Ishikawa (cell line): ENCODE measurements around the gene SLC27A4.

Experiments
- CEBPB ChIP-seq: IDR thresholded peaks from 2 replicates; pipeline ENCODE4 v1.6.1; 2012
- MAX ChIP-seq: IDR thresholded peaks from 2 replicates; pipeline ENCODE4 v1.6.1; 2012
- YY1 ChIP-seq: IDR thresholded peaks from 2 replicates; pipeline ENCODE4 v1.6.1; 2012; ENCODE audit warnings: low read depth

- TF ChIP-seq YY1, result no peak
- no peak for TF ChIP-seq CEBPB
- TF ChIP-seq MAX, result no peak
Observed at GRCh38 chr9:128337936-128338335, 2.4 kb upstream of the SLC27A4 start.
